Endothelial cell of umbilical vein (primary cell): ENCODE measurements around the gene UBE2E2. TPM values are rescaled to one million over a fixed set of nuclear protein-coding genes. Genes with fewer than 3 reads are reported as not detected.

Experiments used
- BruUV-seq: library from RNA; stranded (reverse); fragments of 400-500 nt; replicated peaks from 2 replicates; lab custom pipeline; 2021; lab: Mats Ljungman, UMichigan
- CTCF ChIA-PET: fragments of 300-600, 350-600 bp; sonication (Branson Sonifier 250); formaldehyde crosslinking; loops from one replicate; lab custom pipeline; 2021; ENCODE audit warnings: antibody characterized with exemption, inconsistent platforms; lab: Charles Lee
- POLR2A ChIA-PET: fragments of 300-600, 350-600 bp; sonication (Branson Sonifier 250); formaldehyde crosslinking; loops from one replicate; lab custom pipeline; 2021; ENCODE audit warnings: antibody characterized with exemption, inconsistent platforms; lab: Charles Lee
- DNase-seq: peaks from one replicate; pipeline ENCODE4 v3.0.0-alpha.2; 2011; ENCODE audit warnings: low read depth, low spot score
- FAIRE-seq: peaks from 2 replicates; lab custom pipeline; 2011; peaks lifted over from hg19 to GRCh38; lab: Jason Lieb, UNC
- H2AFZ ChIP-seq: 2 replicates; pipeline ENCODE4 v1.6.0; 2012; ENCODE audit warnings: low read depth, low read length, control low read depth, inconsistent platforms
- H3K27ac ChIP-seq: 2 replicates; pipeline ENCODE4 v1.5.1; 2011; ENCODE audit warnings: low read depth, mild to moderate bottlenecking, control low read depth, low read length, moderate library complexity; ENCODE audit not compliant: insufficient read depth
- H3K27me3 ChIP-seq, 2 experiments: 2 replicates each; pipeline versions ENCODE4 v1.6.0 to v1.6.1; 2011; ENCODE audit warnings: low read length in 2 of 2, mixed read lengths in 1 of 2; ENCODE audit not compliant: control insufficient read depth in 2 of 2, insufficient read depth in 2 of 2
- H3K36me3 ChIP-seq, 2 experiments: 2 replicates in 1 of 2; 3 replicates in 1 of 2; pipeline ENCODE4 v1.5.1; 2011; ENCODE audit warnings: low read length in 2 of 2, mild to moderate bottlenecking in 1 of 2, moderate library complexity in 1 of 2; ENCODE audit not compliant: control insufficient read depth in 2 of 2, insufficient read depth in 2 of 2; ENCODE audit errors: extremely low read depth in 1 of 2
- H3K4me1 ChIP-seq: 3 replicates; pipeline ENCODE4 v1.5.1; 2011; ENCODE audit warnings: mild to moderate bottlenecking, low read length; ENCODE audit not compliant: control insufficient read depth, insufficient read depth; ENCODE audit errors: extremely low read depth
- H3K4me2 ChIP-seq: 2 replicates; pipeline ENCODE4 v1.6.1; 2011; ENCODE audit warnings: low read length, control low read depth, mixed read lengths; ENCODE audit not compliant: insufficient read depth
- H3K4me3 ChIP-seq, 3 experiments: fragments of 200-600 bp in 1 of 3; sonication (generic), shearing (Covaris generic) in 1 of 3; replicated peaks in 1 of 3; 2 replicates each; pipeline ENCODE4 v1.5.1; 2011 to 2016; ENCODE audit warnings: control low read depth in 3 of 3, low read length in 3 of 3, mild to moderate bottlenecking in 2 of 3, inconsistent platforms in 1 of 3, low read depth in 1 of 3, moderate library complexity in 1 of 3; ENCODE audit not compliant: insufficient read depth in 1 of 3
- H3K79me2 ChIP-seq: 2 replicates; pipeline ENCODE4 v1.6.0; 2012; ENCODE audit warnings: low read length, inconsistent platforms; ENCODE audit not compliant: control insufficient read depth, insufficient read depth
- H3K9ac ChIP-seq: replicated peaks from 2 replicates; pipeline ENCODE3; 2011; ENCODE audit warnings: low read length, control low read depth; ENCODE audit not compliant: insufficient read depth; ENCODE audit errors: extremely low read depth
- H3K9me1 ChIP-seq: replicated peaks from 3 replicates; pipeline ENCODE4 v1.6.0; 2011; ENCODE audit warnings: mild to moderate bottlenecking, low read length; ENCODE audit not compliant: control insufficient read depth, insufficient read depth; ENCODE audit errors: extremely low read depth
- H3K9me3 ChIP-seq: replicated peaks from 2 replicates; pipeline ENCODE4 v1.5.1; 2012; ENCODE audit warnings: low read length, inconsistent platforms; ENCODE audit not compliant: control insufficient read depth, insufficient read depth
- H4K20me1 ChIP-seq: replicated peaks from 2 replicates; pipeline ENCODE3; 2011; ENCODE audit warnings: mild to moderate bottlenecking, low read length; ENCODE audit not compliant: control insufficient read depth, insufficient read depth; ENCODE audit errors: extremely low read depth
- EZH2 ChIP-seq: IDR thresholded peaks from 2 replicates; pipeline ENCODE4 v1.6.1; 2012; ENCODE audit warnings: borderline replicate concordance, low read depth, mild to moderate bottlenecking, moderate library complexity, low read length, inconsistent platforms; ENCODE audit not compliant: severe bottlenecking
- FOS ChIP-seq: IDR thresholded peaks from 2 replicates; pipeline ENCODE4 v1.6.1; 2011; ENCODE audit warnings: mild to moderate bottlenecking, low read length, moderate library complexity, borderline replicate concordance; ENCODE audit not compliant: insufficient read depth
- GATA2 ChIP-seq: IDR thresholded peaks from 2 replicates; pipeline ENCODE4 v1.7.0; 2011; ENCODE audit warnings: low read depth, mild to moderate bottlenecking, moderate library complexity, mixed read lengths, low read length; ENCODE audit not compliant: insufficient read length, insufficient read depth
- JUN ChIP-seq: IDR thresholded peaks from 2 replicates; pipeline ENCODE4 v1.6.1; 2011; ENCODE audit warnings: borderline replicate concordance, low read depth; ENCODE audit not compliant: insufficient read length, insufficient read depth
- MAX ChIP-seq: IDR thresholded peaks from 2 replicates; pipeline ENCODE4 v1.6.1; 2011; ENCODE audit not compliant: insufficient read depth, insufficient read length
- MYC ChIP-seq: IDR thresholded peaks from one replicate; pipeline ENCODE4 v1.6.1; 2011; ENCODE audit warnings: mild to moderate bottlenecking, low read depth, low read length
- POLR2A ChIP-seq: IDR thresholded peaks from 2 replicates; pipeline ENCODE4 v1.6.1; 2012; ENCODE audit warnings: low read depth, mild to moderate bottlenecking, control low read depth, low read length
- POLR2AphosphoS5 ChIP-seq: IDR thresholded peaks from 2 replicates; pipeline ENCODE4 v1.6.1; 2012; ENCODE audit warnings: low read depth, mild to moderate bottlenecking, control low read depth, low read length, moderate library complexity; ENCODE audit not compliant: insufficient read depth
- dilution Hi-C: fragments of 300-500 bp; cut with MboI; formaldehyde crosslinking; loops from one replicate; pipeline ENCODE4 v1.15.0; 2019; ENCODE audit warnings: low sequenced_read_pairs; ENCODE audit not compliant: extremely low pct_ligation_motif_present
- intact Hi-C: fragments of 100-400 bp; cut with micrococcal nuclease; formaldehyde crosslinking; loops from one replicate; pipeline ENCODE4 v1.10.0; 2022
- polyA plus RNA-seq, 4 experiments: library from polyadenylated mRNA; depleted of rRNA in 3 of 4; stranded (reverse) in 3 of 4; unstranded in 1 of 4; fragments of >200 nt; gene quantifications; 2 replicates each; pipeline versions ENCODE4 v1.2.1 to v1.2.3, GENCODE V29; 2011 to 2012; ENCODE audit warnings: missing spikeins in 1 of 4
- total RNA-seq: library from RNA; stranded (reverse); gene quantifications from 2 replicates; pipeline ENCODE4 v1.2.3, GENCODE V29; 2021
- TF ChIP-seq, protein P1 (sequence below), 2 donors: IDR thresholded peaks; 1 replicate in 1 of 2; 2 replicates in 1 of 2; pipeline ENCODE4 v1.5.1; 2011; ENCODE audit warnings: low read length in 2 of 2, mild to moderate bottlenecking in 2 of 2, moderate library complexity in 2 of 2, control low read depth in 1 of 2, inconsistent platforms in 1 of 2, low read depth in 1 of 2; ENCODE audit not compliant: insufficient read depth in 1 of 2; ENCODE audit errors: extremely low read depth in 1 of 2

The UBE2E2 gene
- total and polyA plus RNA-seq, 2 donors (not counting 3 experiments of a cell fraction or from before 2014, with no cell fraction given) = 37.0 to 45.4 TPM

DNA sequence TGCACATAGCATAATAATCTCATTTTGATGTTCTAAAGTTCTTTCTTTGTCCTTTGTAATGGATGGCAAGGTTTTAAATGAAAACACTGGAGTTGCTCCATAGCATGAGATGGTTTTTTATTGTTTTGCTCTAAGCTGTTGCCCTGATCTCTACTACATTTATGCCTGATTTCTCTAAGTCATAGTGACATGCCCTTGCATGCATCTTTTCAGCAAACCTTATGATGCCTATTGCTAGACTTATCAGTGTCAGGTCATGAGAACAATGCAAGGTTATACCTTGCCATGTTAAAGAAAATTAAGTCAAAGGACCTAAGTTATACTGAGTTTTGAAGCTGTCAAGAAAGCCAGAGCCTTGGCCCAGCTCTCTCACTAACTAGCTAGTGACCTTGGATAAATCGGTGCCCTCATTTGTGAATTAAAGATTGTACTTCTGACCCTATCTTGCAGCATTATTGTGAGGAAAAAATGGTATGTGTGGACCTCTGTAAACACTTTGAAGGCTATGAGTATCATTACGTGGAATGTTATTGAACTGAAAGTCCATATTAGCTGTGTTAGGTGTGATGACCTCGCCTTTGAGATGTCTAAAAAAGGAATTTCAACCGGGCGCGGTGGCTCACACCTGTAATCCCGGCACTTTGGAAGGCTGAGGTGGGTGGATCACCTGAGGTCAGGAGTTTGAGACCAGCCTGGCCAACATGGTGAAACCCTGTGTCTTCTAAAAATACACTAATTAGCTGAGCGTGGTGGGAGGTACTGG lies 346.2 kb downstream of the UBE2E2 start:
- Histone ChIP-seq H3K9ac (no peak overlapping the region), H4K20me1 (no peaks in the 10 kb centered on the region), H3K27ac (no peak overlapping the region), H2AFZ (no peak overlapping the region), H3K9me3 (no peaks in the 10 kb centered on the region), H3K27me3 (no peaks in the 10 kb centered on the region), H3K9me1 (no peaks in the 10 kb centered on the region), H3K4me3 (no peak overlapping the region), H3K4me1 (no peaks in the 10 kb centered on the region), H3K36me3 (no peaks in the 10 kb centered on the region), H3K79me2 (no peaks in the 10 kb centered on the region), H3K4me2 (no peak overlapping the region)
- TF ChIP-seq POLR2AphosphoS5 (no peak), EZH2 (no peak)
- TF ChIP-seq, protein P1, sequence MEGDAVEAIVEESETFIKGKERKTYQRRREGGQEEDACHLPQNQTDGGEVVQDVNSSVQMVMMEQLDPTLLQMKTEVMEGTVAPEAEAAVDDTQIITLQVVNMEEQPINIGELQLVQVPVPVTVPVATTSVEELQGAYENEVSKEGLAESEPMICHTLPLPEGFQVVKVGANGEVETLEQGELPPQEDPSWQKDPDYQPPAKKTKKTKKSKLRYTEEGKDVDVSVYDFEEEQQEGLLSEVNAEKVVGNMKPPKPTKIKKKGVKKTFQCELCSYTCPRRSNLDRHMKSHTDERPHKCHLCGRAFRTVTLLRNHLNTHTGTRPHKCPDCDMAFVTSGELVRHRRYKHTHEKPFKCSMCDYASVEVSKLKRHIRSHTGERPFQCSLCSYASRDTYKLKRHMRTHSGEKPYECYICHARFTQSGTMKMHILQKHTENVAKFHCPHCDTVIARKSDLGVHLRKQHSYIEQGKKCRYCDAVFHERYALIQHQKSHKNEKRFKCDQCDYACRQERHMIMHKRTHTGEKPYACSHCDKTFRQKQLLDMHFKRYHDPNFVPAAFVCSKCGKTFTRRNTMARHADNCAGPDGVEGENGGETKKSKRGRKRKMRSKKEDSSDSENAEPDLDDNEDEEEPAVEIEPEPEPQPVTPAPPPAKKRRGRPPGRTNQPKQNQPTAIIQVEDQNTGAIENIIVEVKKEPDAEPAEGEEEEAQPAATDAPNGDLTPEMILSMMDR (IDR thresholded peaks at IDR 0.05; ENCODE audit: extremely low read depth in 1 of 2, insufficient read depth in 1 of 2, low read depth in 1 of 2, low read length in 2 of 2) = no peak
- intact Hi-C loops (no loop called here), dilution Hi-C loops (no loop called here)
- ChIA-PET POLR2A (no interaction called here), CTCF (no interaction called here)
- FAIRE-seq (no peak), DNase-seq (no peak)
- BruUV-seq = no TSS peak

DNA sequence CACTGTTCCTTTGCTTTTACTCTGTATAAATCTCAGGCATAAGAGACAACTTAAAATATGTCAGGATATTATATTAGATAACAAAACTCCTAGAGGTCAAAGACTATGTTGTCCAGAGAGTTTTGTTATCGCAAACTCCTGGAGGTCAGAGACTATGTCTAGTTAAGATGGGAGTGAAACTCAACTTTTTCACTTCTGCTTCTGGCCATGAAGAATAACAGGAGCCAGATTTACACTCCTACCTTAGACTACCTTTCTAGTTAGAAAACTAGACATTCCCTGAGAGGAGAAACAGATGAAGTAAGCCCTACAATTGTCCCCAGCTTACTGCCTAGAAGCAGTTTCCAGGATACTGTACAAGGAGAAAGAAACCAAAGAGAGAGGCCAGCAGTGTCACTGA lies 347.3 kb downstream of the UBE2E2 start:
- dilution Hi-C loops (no loop called here), intact Hi-C loops (no loop called here)
- no peaks in the 10 kb centered on the region for H3K4me1 ChIP-seq
- H3K4me3 ChIP-seq = no peak overlapping the region
- FAIRE-seq (no peak), DNase-seq (no peak)
- H4K20me1 ChIP-seq = no peaks in the 10 kb centered on the region
- no peak overlapping the region for H2AFZ ChIP-seq
- no peak overlapping the region for H3K9ac ChIP-seq
- POLR2A ChIA-PET = no interaction called here
- no TSS peak for BruUV-seq
- no peaks in the 10 kb centered on the region for H3K9me3 ChIP-seq
- H3K79me2 ChIP-seq = no peaks in the 10 kb centered on the region
- no peak for TF ChIP-seq JUN
- no peak for TF ChIP-seq MYC
- no peak for TF ChIP-seq POLR2A
- no peak for TF ChIP-seq POLR2AphosphoS5
- TF ChIP-seq, protein P1 (IDR thresholded peaks at IDR 0.05; ENCODE audit: extremely low read depth in 1 of 2, insufficient read depth in 1 of 2, low read depth in 1 of 2, low read length in 2 of 2) = no peak
- TF ChIP-seq MAX = no peak
- no peak for TF ChIP-seq GATA2
- no peak for TF ChIP-seq EZH2
- no peak for TF ChIP-seq FOS
- H3K4me2 ChIP-seq = no peak overlapping the region
- no peaks in the 10 kb centered on the region for H3K27me3 ChIP-seq
- CTCF ChIA-PET = no interaction called here
- no peaks in the 10 kb centered on the region for H3K36me3 ChIP-seq
- H3K9me1 ChIP-seq = no peaks in the 10 kb centered on the region
- no peak overlapping the region for H3K27ac ChIP-seq
